HG03439 (cell line): Measurements from ENCODE around the gene TENM4.

Source experiments
- ATAC-seq: cut with Tn5 transposase; IDR thresholded peaks from one replicate; pipeline ENCODE4 v1.9.1; 2021; ENCODE audit warnings: mild to moderate bottlenecking, moderate library complexity; ENCODE audit not compliant: unreplicated experiment

TENM4 gene

GRCh38 chr11:79392161-79392560 lies 48.7 kb downstream of the TENM4 start:
- no peak for ATAC-seq

GRCh38 chr11:79390923-79391322 lies 49.9 kb downstream of the TENM4 start:
- no peak for ATAC-seq

- no peak for ATAC-seq
Measured at GRCh38 chr11:79390477-79390876, 50.4 kb downstream of the TENM4 start.

- ATAC-seq: no peak
Measured at GRCh38 chr11:79388201-79388600, 52.6 kb downstream of the TENM4 start.

- no peak for ATAC-seq
Measured at GRCh38 chr11:79383874-79384273, 57.0 kb downstream of the TENM4 start.

GRCh38 chr11:79382301-79383050 lies 58.4 kb downstream of the TENM4 start:
- ATAC-seq: no peak

- ATAC-seq: no peak
Measured at GRCh38 chr11:79381036-79381435, 59.8 kb downstream of the TENM4 start.

GRCh38 chr11:79377406-79377805 lies 63.4 kb downstream of the TENM4 start:
- no peak for ATAC-seq

- ATAC-seq: no peak
Measured at GRCh38 chr11:79375818-79376550, 64.8 kb downstream of the TENM4 start.

GRCh38 chr11:79374727-79375126 lies 66.1 kb downstream of the TENM4 start:
- no peak for ATAC-seq

GRCh38 chr11:79371724-79372123 lies 69.1 kb downstream of the TENM4 start:
- no peak for ATAC-seq

GRCh38 chr11:79371152-79371551 lies 69.7 kb downstream of the TENM4 start:
- ATAC-seq: no peak

- no peak for ATAC-seq
Measured at GRCh38 chr11:79369055-79369454, 71.8 kb downstream of the TENM4 start.

- no peak for ATAC-seq
Measured at GRCh38 chr11:79367844-79368243, 73.0 kb downstream of the TENM4 start.

- no peak for ATAC-seq
Measured at GRCh38 chr11:79366218-79366617, 74.6 kb downstream of the TENM4 start.

GRCh38 chr11:79363861-79364378 lies 76.9 kb downstream of the TENM4 start:
- no peak for ATAC-seq

- no peak for ATAC-seq
Measured at GRCh38 chr11:79363256-79363655, 77.6 kb downstream of the TENM4 start.

GRCh38 chr11:79362821-79363220 lies 78.0 kb downstream of the TENM4 start:
- ATAC-seq: no peak

- no peak for ATAC-seq
Measured at GRCh38 chr11:79362206-79362757, 78.5 kb downstream of the TENM4 start.

- no peak for ATAC-seq
Measured at GRCh38 chr11:79358258-79358657, 82.6 kb downstream of the TENM4 start.

- ATAC-seq: no peak
Measured at GRCh38 chr11:79353706-79354105, 87.1 kb downstream of the TENM4 start.

- no peak for ATAC-seq
Measured at GRCh38 chr11:79352349-79352703, 88.5 kb downstream of the TENM4 start.
